GM12892 (cell line): ENCODE measurements around the gene C22orf15.

Source experiments
- POLR2A ChIP-seq: IDR thresholded peaks from 2 replicates; pipeline ENCODE4 v1.6.1; 2011; ENCODE audit warnings: low read depth, low read length, control low read depth
- POLR2AphosphoS5 ChIP-seq: IDR thresholded peaks from 2 replicates; pipeline ENCODE4 v1.6.1; 2011; ENCODE audit warnings: low read depth, low read length, control low read depth
- TAF1 ChIP-seq: IDR thresholded peaks from 2 replicates; pipeline ENCODE4 v1.6.1; 2011; ENCODE audit warnings: low read depth, mild to moderate bottlenecking, control low read depth, low read length, borderline replicate concordance

GRCh38 chr22:23763579-23763945, 772 bp downstream of the C22orf15 start:
- TF ChIP-seq POLR2AphosphoS5 (no peak; the same call in 1 of the 2 replicates), POLR2A (no peak; the same call in 1 of the 2 replicates), TAF1 (no peak)
